H9 (cell line): Measurements from ENCODE around the gene POU2AF1. TPM values are rescaled to one million over a fixed set of nuclear protein-coding genes. Genes with fewer than 3 reads are reported as not detected.
A peak's percentile ranks its signal among the peaks of the same experiment; 100 is the strongest.

Experiments
- DNase-seq: peaks from one replicate; pipeline ENCODE4 v3.0.0-alpha.2; 2017
- H2AFZ ChIP-seq: one replicate; pipeline ENCODE4 v1.6.1; 2013; ENCODE audit warnings: mild to moderate bottlenecking, low read length, control low read depth, moderate library complexity
- H2AK5ac ChIP-seq: 2 replicates; pipeline ENCODE4 v1.6.1; 2013; ENCODE audit warnings: low read length, control low read depth, mixed read lengths; ENCODE audit not compliant: insufficient read length
- H2BK120ac ChIP-seq: one replicate; pipeline ENCODE4 v1.6.1; 2013; ENCODE audit warnings: low read depth, mild to moderate bottlenecking, low read length, control low read depth, inconsistent platforms; ENCODE audit not compliant: poor library complexity, severe bottlenecking
- H2BK12ac ChIP-seq: 2 replicates; pipeline ENCODE4 v1.6.1; 2013; ENCODE audit warnings: low read length, control low read depth, mixed read lengths, low read depth; ENCODE audit not compliant: insufficient read length
- H2BK15ac ChIP-seq: 2 replicates; pipeline ENCODE4 v1.6.1; 2013; ENCODE audit warnings: low read depth, low read length, control low read depth
- H2BK20ac ChIP-seq: one replicate; pipeline ENCODE4 v1.6.1; 2013; ENCODE audit warnings: low read depth, mild to moderate bottlenecking, low read length, control low read depth, inconsistent platforms; ENCODE audit not compliant: poor library complexity, severe bottlenecking
- H2BK5ac ChIP-seq: 2 replicates; pipeline ENCODE4 v1.6.1; 2013; ENCODE audit warnings: low read length, control low read depth, mixed read lengths; ENCODE audit not compliant: insufficient read length
- H3K14ac ChIP-seq: 2 replicates; pipeline ENCODE4 v1.6.1; 2013; ENCODE audit warnings: low read length, control low read depth; ENCODE audit not compliant: insufficient read depth
- H3K18ac ChIP-seq: 2 replicates; pipeline ENCODE4 v1.6.1; 2013; ENCODE audit warnings: low read depth, mild to moderate bottlenecking, mixed read lengths, low read length, control low read depth; ENCODE audit not compliant: insufficient read length
- H3K23ac ChIP-seq: 2 replicates; pipeline ENCODE4 v1.6.1; 2013; ENCODE audit warnings: low read length, control low read depth, mixed read lengths, low read depth; ENCODE audit not compliant: insufficient read length
- H3K23me2 ChIP-seq: 2 replicates; pipeline ENCODE4 v1.6.1; 2013; ENCODE audit warnings: low read depth, mild to moderate bottlenecking, mixed read lengths, low read length, control low read depth; ENCODE audit not compliant: insufficient read length, poor library complexity, severe bottlenecking
- H3K27ac ChIP-seq: 2 replicates; pipeline ENCODE4 v1.5.1; 2013; ENCODE audit warnings: low read length, control low read depth, mixed read lengths, low read depth; ENCODE audit not compliant: insufficient read length
- H3K27me3 ChIP-seq: 2 replicates; pipeline ENCODE4 v1.6.1; 2013; ENCODE audit warnings: low read length, control low read depth, inconsistent platforms; ENCODE audit not compliant: insufficient read depth
- H3K4ac ChIP-seq: 2 replicates; pipeline ENCODE4 v1.6.1; 2013; ENCODE audit warnings: low read depth, mild to moderate bottlenecking, control low read depth, inconsistent platforms, low read length, moderate library complexity
- H3K4me1 ChIP-seq: 2 replicates; pipeline ENCODE4 v1.6.1; 2013; ENCODE audit warnings: low read length, control low read depth, inconsistent platforms; ENCODE audit not compliant: insufficient read depth
- H3K4me2 ChIP-seq: 2 replicates; pipeline ENCODE4 v1.6.1; 2013; ENCODE audit warnings: low read length, control low read depth, mixed read lengths; ENCODE audit not compliant: insufficient read length, insufficient read depth
- H3K56ac ChIP-seq: 2 replicates; pipeline ENCODE4 v1.6.1; 2013; ENCODE audit warnings: low read depth, mild to moderate bottlenecking, mixed read lengths, low read length, control low read depth; ENCODE audit not compliant: insufficient read length
- H3K79me1 ChIP-seq: 2 replicates; pipeline ENCODE4 v1.6.1; 2013; ENCODE audit warnings: low read depth, mild to moderate bottlenecking, moderate library complexity, low read length, control low read depth, inconsistent platforms; ENCODE audit not compliant: insufficient read depth, poor library complexity, severe bottlenecking
- H3K79me2 ChIP-seq: 2 replicates; pipeline ENCODE4 v1.6.1; 2013; ENCODE audit warnings: low read length, control low read depth, inconsistent platforms; ENCODE audit not compliant: insufficient read depth
- H3K9ac ChIP-seq: 2 replicates; pipeline ENCODE4 v1.6.1; 2013; ENCODE audit warnings: low read length, control low read depth, mixed read lengths; ENCODE audit not compliant: insufficient read length; ENCODE audit errors: extremely low read depth
- H3K9me3 ChIP-seq: one replicate; pipeline ENCODE4 v1.6.1; 2013; ENCODE audit warnings: low read depth, low read length, inconsistent platforms; ENCODE audit not compliant: control insufficient read depth
- H3T11ph ChIP-seq: one replicate; pipeline ENCODE4 v1.6.1; 2013; ENCODE audit warnings: mild to moderate bottlenecking, low read length, control low read depth, inconsistent platforms
- H4K20me1 ChIP-seq: one replicate; pipeline ENCODE4 v1.6.1; 2013; ENCODE audit not compliant: control insufficient read depth, insufficient read length, insufficient read depth
- H4K5ac ChIP-seq: 2 replicates; pipeline ENCODE4 v1.6.1; 2013; ENCODE audit warnings: low read depth, mild to moderate bottlenecking, mixed read lengths, low read length, control low read depth; ENCODE audit not compliant: insufficient read length
- H4K8ac ChIP-seq: replicated peaks from 2 replicates; pipeline ENCODE4 v1.6.1; 2013; ENCODE audit warnings: low read length, control low read depth, mixed read lengths, low read depth; ENCODE audit not compliant: insufficient read length
- H4K91ac ChIP-seq: 2 replicates; pipeline ENCODE4 v1.6.1; 2013; ENCODE audit warnings: low read depth, mild to moderate bottlenecking, moderate library complexity, mixed read lengths, low read length, control low read depth; ENCODE audit not compliant: insufficient read length
- H3K27ac Mint-ChIP-seq, 3 experiments: 2 replicates in 2 of 3; 3 replicates in 1 of 3; pipeline ENCODE4 v1.8.0; 2020 to 2021; ENCODE audit warnings: mixed read lengths in 3 of 3, mild to moderate bottlenecking in 1 of 3, moderate library complexity in 1 of 3
- H3K27me3 Mint-ChIP-seq: 2 replicates; pipeline ENCODE4 v1.8.0; 2021; ENCODE audit warnings: low read depth, mild to moderate bottlenecking, moderate library complexity, mixed read lengths
- H3K36me3 Mint-ChIP-seq, 3 experiments: 2 replicates in 2 of 3; 3 replicates in 1 of 3; pipeline ENCODE4 v1.8.0; 2020 to 2021; ENCODE audit warnings: low read depth in 3 of 3, mixed read lengths in 3 of 3; ENCODE audit not compliant: insufficient read depth in 1 of 3
- H3K4me1 Mint-ChIP-seq, 2 experiments: 2 replicates each; pipeline ENCODE4 v1.8.0; 2020; ENCODE audit warnings: mixed read lengths in 2 of 2
- H3K4me3 Mint-ChIP-seq, 2 experiments: 2 replicates in 1 of 2; 3 replicates in 1 of 2; pipeline ENCODE4 v1.8.0; 2020 to 2021; ENCODE audit warnings: mild to moderate bottlenecking in 2 of 2, mixed read lengths in 2 of 2, moderate library complexity in 1 of 2
- H3K9me3 Mint-ChIP-seq, 2 experiments: 2 replicates in 1 of 2; 3 replicates in 1 of 2; pipeline ENCODE4 v1.8.0; 2020; ENCODE audit warnings: mild to moderate bottlenecking in 2 of 2, mixed read lengths in 2 of 2, moderate library complexity in 1 of 2
- WGBS: extraction: QIAGEN DNeasy Blood & Tissue Kit; methylation state at CpG from one replicate; pipeline ENCODE4 v1.1.7; 2013; ENCODE audit warnings: missing lambda C conversion rate, low lambda C conversion rate, mixed read lengths; ENCODE audit not compliant: insufficient read length; ENCODE audit errors: extremely low coverage; 5-methylcytosine and 5-hydroxymethylcytosine counted together
- total RNA-seq: library from RNA; stranded (reverse); gene quantifications from 2 replicates; pipeline ENCODE4 v1.2.1, GENCODE V29; 2021
- TF ChIP-seq, protein P1 (sequence below): fragments of 200-600 bp; sonication (generic); conservative IDR thresholded peaks from 3 replicates; pipeline ENCODE4 v1.8.0; 2021; ENCODE audit warnings: antibody characterized with exemption, mild to moderate bottlenecking

The POU2AF1 gene
- total RNA-seq, 1 experiment from 2014 or later, result not detected

DNA sequence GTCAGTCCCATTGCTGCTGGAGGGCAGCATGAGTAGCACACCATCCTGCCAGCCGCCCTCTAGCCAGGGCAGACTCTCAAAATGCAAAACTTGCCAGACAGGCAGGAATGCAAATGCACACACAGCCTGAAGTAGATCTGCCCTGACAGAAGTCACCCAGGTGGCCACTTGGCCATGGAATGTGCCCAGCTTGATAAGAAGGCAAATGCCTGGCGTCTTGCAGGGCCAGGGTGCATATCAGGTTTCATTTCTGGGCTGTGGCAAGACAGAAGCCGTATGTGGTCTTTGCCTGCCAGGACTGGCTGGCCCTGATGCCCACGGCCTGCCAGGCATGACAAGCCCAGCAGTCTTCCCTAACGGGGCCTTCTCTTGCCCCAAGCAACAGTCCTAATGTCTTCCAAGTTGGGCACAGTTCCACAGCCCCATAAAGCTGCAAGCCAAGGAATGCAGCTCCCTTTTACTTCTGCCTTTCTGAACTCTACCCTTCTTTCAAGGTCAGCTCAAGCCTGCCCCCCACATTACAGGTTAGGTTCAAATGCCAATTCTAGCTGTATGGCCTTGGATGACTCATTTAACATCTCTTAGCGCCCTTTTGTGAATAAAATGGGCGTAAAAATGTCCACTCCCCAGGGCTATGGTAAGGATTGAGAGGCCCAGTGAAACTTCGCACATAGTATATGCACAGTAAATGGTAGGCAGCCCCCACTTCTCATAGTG, 51.0 kb downstream of the POU2AF1 start:
- Histone ChIP-seq H2AK5ac (no peak overlapping the region), H3K23me2 (no peaks in the 10 kb centered on the region), H2BK15ac (no peak overlapping the region), H2AFZ (no peak overlapping the region), H3K4me1 (no peaks in the 10 kb centered on the region), H3K27me3 (no peaks in the 10 kb centered on the region), H3K4me2 (no peak overlapping the region), H4K20me1 (peaks cover 2% of the 10 kb centered on the region), H2BK120ac (no peak overlapping the region), H2BK20ac (no peak overlapping the region), H3K14ac (no peak overlapping the region), H3K9me3 (no peaks in the 10 kb centered on the region), H3K56ac (no peak overlapping the region), H4K91ac (no peak overlapping the region), H2BK5ac (no peak overlapping the region), H3K79me2 (no peaks in the 10 kb centered on the region), H3K79me1 (no peaks in the 10 kb centered on the region), H3K4ac (no peak overlapping the region), H4K8ac (no peak overlapping the region), H3K18ac (no peak overlapping the region), H4K5ac (no peak overlapping the region), H3T11ph (no peak overlapping the region), H3K9ac (no peak overlapping the region), H2BK12ac (no peak overlapping the region), H3K27ac (no peak overlapping the region), H3K23ac (no peak overlapping the region)
- Mint-ChIP-seq H3K4me1 (no peaks in the 10 kb centered on the region), H3K36me3 (no peaks in the 10 kb centered on the region), H3K9me3 (no peaks in the 10 kb centered on the region), H3K27ac (no peak overlapping the region), H3K4me3 (no peak overlapping the region), H3K27me3 (no peaks in the 10 kb centered on the region; the same call in 1 of the 2 replicates)
- DNase-seq, result peak; percentile 45
- no CpG with 5 or more reads among the region's 8 CpGs for WGBS
- TF ChIP-seq, protein P1, sequence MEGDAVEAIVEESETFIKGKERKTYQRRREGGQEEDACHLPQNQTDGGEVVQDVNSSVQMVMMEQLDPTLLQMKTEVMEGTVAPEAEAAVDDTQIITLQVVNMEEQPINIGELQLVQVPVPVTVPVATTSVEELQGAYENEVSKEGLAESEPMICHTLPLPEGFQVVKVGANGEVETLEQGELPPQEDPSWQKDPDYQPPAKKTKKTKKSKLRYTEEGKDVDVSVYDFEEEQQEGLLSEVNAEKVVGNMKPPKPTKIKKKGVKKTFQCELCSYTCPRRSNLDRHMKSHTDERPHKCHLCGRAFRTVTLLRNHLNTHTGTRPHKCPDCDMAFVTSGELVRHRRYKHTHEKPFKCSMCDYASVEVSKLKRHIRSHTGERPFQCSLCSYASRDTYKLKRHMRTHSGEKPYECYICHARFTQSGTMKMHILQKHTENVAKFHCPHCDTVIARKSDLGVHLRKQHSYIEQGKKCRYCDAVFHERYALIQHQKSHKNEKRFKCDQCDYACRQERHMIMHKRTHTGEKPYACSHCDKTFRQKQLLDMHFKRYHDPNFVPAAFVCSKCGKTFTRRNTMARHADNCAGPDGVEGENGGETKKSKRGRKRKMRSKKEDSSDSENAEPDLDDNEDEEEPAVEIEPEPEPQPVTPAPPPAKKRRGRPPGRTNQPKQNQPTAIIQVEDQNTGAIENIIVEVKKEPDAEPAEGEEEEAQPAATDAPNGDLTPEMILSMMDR, result no peak
